HCEC 1CT (cell line): Measurements from ENCODE around the gene TBC1D9B.
"Not testable (repeated sequence)": the region's sequence is repeated elsewhere in the genome, so short reads cannot be mapped to it uniquely, and the experiment has no call there.

Experiments used
- DNase-seq: peaks from one replicate; pipeline ENCODE4 v3.0.0-alpha.2; 2017

The TBC1D9B gene

DNA sequence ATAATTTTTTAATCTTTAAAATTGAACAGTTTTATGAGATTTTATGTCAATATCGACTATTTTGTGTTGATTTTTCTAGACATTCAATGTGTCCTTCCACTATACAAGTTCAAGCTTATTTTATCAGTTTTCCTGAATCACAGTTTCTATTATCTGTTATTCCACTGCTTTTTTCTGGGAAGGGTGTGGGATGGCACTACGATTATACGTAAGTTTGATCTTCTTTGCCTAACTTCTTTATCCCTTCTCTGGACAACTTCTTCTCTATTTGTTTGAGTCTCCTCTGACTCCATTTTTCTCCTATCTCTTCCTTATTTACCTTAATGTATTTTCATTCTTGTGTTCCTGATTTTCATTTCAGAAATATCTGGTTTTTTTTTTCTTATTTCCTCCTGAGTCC lies 24.5 kb downstream of the TBC1D9B start:
- DNase-seq: no peak

DNA sequence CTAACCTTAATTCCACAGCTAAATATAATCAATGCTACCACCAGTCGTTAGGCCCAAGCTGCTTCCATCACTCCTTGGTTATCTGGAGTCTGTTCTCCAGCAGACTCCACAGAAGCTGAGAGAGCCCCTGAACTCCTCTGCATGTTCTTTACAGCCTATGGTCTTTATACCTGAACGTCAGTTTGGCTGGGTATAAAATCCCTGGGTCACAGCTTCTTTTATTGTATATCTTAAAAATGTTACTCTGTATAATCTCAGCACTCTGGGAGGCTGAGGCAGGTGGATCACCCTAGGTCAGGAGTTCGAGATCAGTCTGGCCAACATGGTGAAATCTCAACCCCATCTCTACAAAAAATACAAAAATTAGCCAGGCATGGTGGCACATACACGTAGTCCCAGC lies 25.4 kb downstream of the TBC1D9B start:
- DNase-seq: no peak

DNA sequence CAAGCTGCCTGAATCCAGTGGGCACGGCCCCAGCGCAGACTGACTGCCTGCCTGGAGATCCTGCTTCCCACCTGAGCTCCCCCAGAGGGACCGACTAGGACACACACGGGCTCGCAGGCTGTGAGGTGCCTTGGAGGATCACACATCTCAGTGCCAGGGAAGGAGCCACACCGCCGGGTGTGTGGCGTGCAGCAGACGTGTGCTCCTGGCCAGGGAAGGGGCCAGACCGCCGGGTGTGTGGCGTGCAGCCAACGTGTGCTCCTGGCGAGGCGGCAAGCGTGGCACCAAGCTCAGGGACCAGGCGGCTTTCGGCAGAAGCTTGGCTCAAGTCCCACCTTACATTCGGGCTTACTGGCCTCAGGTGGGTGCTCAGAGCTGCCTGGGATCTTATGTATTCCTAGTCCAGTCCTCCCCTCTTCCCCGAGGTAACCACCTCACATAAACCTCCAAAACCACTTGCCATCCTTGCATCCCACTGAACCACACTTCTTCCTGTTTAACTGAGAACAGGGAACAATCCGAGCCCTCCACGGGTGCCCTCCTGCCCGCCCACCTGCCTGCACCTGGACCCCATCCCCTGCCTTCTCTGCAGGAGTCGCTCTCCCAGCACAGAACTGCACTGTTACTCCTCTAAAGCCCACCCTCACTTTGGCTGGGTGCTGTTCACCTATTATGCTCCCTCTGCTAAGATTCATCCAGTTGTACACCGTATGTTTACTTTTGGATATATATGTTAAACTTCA lies 26.7 kb downstream of the TBC1D9B start:
- DNase-seq: no peak

- DNase-seq: no peak
Observed at GRCh38 chr5:179880066-179880650, 27.5 kb downstream of the TBC1D9B start.

- DNase-seq: no peak
Observed at GRCh38 chr5:179879690-179880010, 28.0 kb downstream of the TBC1D9B start.

DNA sequence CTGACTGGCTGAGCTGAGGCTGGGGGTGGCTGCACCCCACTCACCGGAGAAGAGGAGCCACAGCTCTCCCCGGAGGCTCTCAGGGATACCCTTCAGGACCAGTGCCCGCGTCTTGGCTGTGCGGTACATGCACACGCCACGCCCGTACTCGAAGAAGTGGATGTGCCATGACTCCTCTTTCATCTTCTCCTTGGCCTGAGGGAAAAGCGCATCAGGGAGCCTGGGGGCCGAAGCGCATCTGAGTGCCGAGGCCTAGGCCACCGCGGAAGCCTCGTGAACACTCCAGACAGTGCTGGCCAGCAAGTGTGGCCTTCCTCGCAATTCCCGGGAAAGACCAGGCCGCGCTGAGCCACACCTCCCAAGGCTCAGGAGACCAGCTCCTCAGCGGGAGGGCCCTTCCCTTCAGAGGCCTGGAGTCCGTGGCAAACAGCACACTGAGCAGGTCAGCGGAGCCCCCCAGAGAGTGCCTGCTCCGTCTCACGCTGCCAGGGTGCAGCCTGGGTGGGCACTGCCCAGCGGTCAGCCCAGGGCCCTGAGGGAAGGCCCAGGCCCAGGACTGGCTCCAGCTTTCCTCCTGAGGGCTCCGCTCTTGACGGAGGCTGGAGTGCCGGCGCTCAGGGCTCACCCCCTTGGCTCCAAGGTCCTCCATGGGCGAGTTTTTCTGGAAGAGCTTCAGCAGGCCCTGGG lies 28.6 kb downstream of the TBC1D9B start:
- DNase-seq: no peak

DNA sequence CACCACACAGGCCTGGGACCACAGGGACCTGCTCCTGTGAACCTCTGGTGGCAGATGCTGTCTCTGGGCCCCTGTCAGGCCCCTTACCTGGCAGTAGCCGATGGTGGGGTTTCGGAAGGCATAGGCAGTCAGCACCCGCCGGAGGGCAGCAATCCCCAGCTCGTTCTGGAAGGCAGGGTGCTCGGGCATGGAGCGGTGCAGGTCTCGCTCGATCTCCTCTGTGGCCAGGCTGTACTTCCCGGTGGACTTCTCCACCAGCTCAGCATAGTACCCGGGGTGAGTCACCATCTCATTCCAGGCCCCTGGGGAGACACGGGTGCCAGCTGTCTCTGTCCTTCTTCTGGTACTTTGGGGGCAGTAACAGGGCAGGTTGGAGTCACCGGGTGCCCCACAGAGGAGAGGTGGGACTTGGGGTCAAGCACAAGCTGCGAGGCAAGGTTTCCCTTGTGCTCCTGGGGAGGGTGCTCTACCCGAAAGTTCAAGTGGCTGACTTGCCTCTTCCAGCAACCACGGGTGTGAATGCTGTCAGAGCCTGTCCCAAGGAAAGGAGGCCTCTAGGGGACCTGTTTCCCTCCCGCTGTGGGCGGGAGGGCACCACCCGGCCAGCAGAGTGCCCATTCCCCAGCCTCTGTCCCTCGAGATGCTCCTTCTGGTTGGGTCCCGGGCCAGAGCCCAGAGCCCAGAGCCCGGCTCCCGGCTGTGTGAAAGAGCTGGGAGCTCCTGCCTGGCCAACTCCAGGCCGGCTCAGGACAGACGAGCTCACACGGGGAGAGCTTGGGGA lies 29.3 kb downstream of the TBC1D9B start:
- DNase-seq: no peak

DNA sequence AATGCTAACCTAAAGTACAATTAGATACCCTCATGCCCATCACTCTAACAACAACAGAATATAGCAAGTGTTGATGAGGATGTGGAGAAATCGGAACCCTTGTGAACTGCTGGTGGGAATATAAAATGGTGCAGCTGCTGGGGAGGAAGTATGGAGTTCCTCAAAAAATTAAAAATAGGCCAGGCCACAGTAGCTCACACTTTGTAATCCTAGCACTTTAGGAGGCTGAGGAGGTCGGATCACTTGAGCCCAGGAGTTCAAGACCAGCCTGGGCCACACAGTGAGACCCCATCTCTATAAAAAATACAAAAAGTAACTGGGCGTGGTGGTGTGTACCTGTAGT lies 31.1 kb downstream of the TBC1D9B start:
- DNase-seq: no peak

DNA sequence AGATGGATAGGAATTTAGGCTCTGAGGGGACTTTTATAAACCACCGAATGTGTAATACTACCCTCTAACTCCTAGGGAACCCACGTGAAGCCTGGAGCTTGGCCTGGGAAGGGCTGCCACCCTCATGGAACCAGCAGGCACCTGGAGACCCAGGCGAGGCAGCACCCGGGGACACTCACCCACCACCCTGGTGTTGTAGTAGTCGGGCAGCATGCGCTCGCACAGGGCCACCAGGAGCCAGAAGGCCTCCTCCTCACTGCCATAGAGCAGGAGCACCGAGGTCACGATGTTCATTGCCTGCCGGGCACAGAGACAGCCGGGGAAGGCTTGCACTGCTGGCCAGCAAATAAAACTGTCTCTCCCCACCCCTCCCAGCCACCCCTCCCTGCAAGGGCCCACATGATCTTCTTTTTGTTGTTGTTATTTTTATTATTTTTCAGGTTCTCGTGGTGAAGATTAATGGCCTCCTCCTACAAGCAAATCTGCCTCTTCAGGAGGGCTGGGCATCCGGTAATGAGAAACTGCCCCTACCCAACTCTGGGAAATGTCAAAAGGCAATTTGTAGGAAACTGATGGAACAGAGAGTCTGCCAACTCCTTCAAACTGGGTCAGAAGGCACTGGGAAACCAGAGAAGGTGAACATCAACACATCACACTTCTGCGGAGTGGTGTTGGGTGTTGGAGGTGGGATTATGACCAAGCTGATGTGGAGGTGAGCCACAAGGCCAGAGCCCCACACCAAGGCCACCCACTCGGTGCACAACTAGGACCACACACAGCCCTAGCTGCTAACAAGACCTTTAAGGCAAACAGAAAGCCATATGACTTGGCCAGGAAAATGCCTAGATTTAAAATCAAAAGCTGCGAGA lies 31.7 kb downstream of the TBC1D9B start:
- no peak for DNase-seq

- no peak for DNase-seq
Observed at GRCh38 chr5:179874536-179875292, 33.0 kb downstream of the TBC1D9B start.

GRCh38 chr5:179874136-179874535 lies 33.6 kb downstream of the TBC1D9B start:
- DNase-seq: no peak

- DNase-seq: no peak
Observed at GRCh38 chr5:179873588-179874110, 34.0 kb downstream of the TBC1D9B start.

DNA sequence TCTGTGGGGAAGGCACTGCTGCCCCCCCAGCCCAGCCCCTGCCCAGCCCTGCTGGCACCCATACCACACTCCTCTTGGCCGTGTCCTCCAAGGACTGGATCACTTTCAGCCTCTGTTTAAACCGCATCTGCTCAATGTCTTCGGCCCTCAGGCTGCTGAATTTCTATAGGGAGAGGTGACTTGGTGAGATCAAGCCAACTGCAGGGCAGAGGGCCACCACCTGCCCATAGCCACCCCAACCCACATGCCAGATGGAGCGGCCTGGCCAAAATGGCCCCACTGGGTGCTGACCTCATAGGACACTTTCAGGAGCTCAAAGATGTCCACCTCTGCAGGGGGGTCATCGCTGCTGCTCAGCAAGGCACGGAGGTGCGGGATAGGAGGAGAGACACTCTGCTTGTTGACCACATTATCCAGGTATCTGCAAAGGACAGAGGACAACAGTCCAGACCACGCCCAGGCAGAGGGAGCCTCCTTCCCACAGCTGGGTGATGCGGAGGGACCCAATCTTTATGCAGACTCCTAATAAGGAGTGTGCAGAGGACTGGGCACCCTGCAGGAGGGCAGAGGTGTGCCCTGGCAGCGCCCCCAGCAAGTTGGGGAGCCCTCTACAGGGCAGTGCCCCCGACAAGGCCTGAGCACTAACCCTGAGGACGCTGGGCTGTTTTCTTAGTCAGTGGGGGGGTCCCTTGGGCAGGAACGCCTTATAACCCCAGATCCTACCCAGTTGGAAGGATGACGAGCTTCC lies 34.7 kb downstream of the TBC1D9B start:
- no peak for DNase-seq

- DNase-seq: no peak
Observed at GRCh38 chr5:179872055-179872827, 35.5 kb downstream of the TBC1D9B start.

DNA sequence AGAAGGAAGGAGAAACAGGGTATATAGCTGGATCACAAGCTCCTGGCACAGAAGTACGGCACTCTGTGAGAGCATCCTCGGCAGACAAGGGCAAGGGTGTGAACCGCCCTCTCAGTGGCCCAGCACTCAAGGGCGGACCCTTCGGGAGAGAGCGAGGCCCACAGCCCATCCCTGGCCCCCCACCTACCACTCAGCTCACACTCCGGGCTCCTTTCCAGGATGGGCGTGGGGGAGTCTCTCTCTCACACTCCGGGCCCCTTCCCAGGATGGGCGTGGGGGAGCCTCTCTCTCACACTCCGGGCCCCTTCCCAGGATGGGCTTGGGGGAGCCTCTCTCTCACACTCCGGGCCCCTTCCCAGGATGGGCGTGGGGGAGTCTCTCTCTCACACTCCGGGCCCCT lies 36.2 kb downstream of the TBC1D9B start:
- not testable (repeated sequence) for DNase-seq

DNA sequence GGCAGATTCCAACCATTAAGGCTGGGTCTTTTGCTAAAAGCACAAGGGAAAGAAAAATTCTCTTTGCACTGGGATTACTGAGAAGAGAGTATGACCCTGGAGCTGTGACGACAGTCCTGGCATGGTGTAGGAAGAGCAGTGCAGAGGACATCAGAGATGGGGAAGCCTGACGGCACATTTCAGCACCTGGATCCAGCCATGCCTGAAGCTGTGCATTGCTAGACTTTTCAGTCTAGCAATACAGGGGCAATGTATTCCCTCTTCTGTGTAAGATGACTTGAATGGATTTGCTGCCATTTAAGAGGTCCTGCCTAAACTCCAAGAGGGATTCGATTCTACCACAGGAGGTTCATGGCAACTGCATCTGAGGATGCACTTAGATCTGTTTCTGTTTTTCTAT lies 36.7 kb downstream of the TBC1D9B start:
- no peak for DNase-seq

GRCh38 chr5:179870403-179870903 lies 37.2 kb downstream of the TBC1D9B start:
- no peak for DNase-seq

DNA sequence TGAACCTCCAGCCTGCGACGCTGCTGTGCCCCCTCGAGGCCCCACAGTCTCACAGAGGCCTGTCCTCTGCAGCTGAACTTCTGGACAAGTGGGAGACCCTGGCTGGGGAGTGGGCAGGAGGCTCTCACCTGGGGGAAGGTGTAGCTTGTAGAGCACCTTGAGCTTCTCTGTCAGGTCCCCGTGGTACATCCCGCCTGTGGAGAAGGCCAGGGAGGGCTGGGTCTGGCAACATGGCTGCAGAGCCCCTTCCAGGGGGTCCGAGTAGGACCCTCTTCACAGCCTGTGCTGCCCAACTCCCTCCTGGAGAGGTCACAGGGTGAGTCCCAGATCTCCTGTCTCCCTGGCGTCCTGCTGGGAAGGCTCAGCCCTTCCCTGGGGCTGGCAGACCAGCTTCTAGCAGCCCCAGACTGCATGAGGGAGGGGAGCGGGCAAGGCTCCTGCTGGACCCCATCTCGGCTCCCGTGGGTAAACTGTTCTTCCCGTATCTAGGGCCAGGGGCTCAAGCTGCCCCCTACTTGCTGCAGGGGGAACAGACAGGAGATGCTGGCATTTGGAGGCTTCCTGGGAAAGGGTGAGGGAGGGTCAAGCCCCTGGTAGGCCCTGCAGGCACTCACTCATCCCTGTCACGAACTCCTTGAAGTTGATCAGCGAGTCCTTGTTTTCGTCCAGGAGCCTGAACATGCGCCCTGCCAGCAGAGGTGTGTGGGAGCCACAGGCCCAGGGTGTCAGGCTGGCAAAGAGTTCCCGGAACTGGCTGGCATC lies 37.9 kb downstream of the TBC1D9B start:
- no peak for DNase-seq

GRCh38 chr5:179869101-179869500 lies 38.6 kb downstream of the TBC1D9B start:
- no peak for DNase-seq
